Esophagus muscularis mucosa (tissue), 3 donors: Measurements from ENCODE around the gene APOBR.

Experiments
- CTCF ChIP-seq, 3 experiments: fragments of 200-600 bp in 2 of 3; fragments of 450-650 bp in 1 of 3; sonication (generic) in 2 of 3; IDR thresholded peaks; one replicate each; pipeline ENCODE4 v1.5.1; 2017 to 2019; ENCODE audit warnings: antibody characterized with exemption in 3 of 3, mild to moderate bottlenecking in 2 of 3, moderate library complexity in 1 of 3
- POLR2A ChIP-seq: fragments of 450-650 bp; IDR thresholded peaks from one replicate; pipeline ENCODE4 v1.6.1; 2017; ENCODE audit warnings: antibody characterized with exemption, moderate library complexity, mild to moderate bottlenecking, low read depth
- POLR2AphosphoS5 ChIP-seq, 2 donors: sonication (generic); formaldehyde crosslinking; IDR thresholded peaks; one replicate each; pipeline ENCODE4 v1.6.1; 2017; ENCODE audit warnings: antibody characterized with exemption in 2 of 2

GRCh38 chr16:28548306-28548802 is 53.9 kb downstream of the APOBR start:
- TF ChIP-seq POLR2AphosphoS5 (IDR thresholded peaks at IDR 0.05), result no peak
- no peak for TF ChIP-seq POLR2A
- no peak for TF ChIP-seq CTCF (IDR thresholded peaks at IDR 0.05)
